ENCODE measurements around the gene SNCG.
A peak's percentile ranks its signal among the peaks of the same experiment; 100 is the strongest.

Gene SNCG

DNA sequence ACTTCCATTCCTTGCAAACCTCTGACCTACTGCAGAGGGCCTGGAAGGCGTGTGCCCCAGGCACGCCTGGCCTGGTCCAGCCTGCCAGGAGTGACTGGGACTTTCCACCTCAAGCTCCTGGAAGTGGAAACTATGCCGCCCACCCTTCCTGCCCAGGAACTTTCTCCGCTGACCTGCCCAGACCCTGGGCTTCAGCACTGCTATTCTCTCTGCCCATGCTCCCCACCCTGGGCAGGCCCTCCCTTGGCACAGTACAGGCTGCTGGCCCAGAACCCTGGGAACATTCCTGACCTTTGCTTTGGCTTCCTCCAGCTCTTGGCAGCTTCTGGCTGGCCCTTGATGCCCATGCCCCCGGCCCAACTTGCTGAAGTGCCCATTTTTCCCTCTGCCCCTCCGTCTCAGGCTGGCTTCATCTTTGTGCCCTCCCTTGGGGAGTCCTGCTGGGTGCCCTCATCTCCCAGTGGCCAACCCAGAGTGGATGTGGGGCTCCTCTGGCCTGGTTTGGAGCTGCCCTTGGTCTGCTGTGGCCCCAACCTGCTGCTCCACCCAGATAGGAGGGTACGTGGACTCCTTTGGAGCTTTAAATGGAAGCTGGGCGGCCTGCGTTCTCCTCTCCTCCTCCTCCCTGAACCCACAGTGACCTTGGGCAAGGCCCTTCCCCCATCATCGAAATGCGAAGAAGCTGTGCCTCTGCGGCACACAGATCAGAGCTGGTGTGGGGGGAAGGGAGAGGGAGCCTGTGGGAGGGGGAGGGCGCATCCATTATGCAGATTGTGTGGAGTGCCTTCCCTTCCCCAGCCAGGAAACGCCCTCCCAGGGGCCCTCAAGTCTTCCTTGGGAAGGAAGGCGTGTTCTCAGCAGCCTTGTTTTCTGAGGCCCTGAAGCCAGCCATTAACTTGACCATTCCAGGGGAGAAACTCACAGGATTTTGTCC is 4.4 kb upstream of the SNCG start:
- Histone ChIP-seq H3K4me1 (peaks cover 14 to 82% (median 64%) of the 10 kb centered on the region in 4 donors), H3K27ac (peak overlapping the region; percentile 91 to 94), H3K9me3 (no peaks in the 10 kb centered on the region), H3K36me3 (no peaks in the 10 kb centered on the region), H3K27me3 (no peaks in the 10 kb centered on the region), H3K4me3 (peak overlapping the region; percentile 20 to 32)
- TF ChIP-seq, protein P1, sequence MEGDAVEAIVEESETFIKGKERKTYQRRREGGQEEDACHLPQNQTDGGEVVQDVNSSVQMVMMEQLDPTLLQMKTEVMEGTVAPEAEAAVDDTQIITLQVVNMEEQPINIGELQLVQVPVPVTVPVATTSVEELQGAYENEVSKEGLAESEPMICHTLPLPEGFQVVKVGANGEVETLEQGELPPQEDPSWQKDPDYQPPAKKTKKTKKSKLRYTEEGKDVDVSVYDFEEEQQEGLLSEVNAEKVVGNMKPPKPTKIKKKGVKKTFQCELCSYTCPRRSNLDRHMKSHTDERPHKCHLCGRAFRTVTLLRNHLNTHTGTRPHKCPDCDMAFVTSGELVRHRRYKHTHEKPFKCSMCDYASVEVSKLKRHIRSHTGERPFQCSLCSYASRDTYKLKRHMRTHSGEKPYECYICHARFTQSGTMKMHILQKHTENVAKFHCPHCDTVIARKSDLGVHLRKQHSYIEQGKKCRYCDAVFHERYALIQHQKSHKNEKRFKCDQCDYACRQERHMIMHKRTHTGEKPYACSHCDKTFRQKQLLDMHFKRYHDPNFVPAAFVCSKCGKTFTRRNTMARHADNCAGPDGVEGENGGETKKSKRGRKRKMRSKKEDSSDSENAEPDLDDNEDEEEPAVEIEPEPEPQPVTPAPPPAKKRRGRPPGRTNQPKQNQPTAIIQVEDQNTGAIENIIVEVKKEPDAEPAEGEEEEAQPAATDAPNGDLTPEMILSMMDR (IDR thresholded peaks at IDR 0.05), result no peak
- DNase-seq, result peak; percentile 75 to 94
- intact Hi-C loops (cut with DNase I; ENCODE audit: low total_unique reads), result no loop called here

DNA sequence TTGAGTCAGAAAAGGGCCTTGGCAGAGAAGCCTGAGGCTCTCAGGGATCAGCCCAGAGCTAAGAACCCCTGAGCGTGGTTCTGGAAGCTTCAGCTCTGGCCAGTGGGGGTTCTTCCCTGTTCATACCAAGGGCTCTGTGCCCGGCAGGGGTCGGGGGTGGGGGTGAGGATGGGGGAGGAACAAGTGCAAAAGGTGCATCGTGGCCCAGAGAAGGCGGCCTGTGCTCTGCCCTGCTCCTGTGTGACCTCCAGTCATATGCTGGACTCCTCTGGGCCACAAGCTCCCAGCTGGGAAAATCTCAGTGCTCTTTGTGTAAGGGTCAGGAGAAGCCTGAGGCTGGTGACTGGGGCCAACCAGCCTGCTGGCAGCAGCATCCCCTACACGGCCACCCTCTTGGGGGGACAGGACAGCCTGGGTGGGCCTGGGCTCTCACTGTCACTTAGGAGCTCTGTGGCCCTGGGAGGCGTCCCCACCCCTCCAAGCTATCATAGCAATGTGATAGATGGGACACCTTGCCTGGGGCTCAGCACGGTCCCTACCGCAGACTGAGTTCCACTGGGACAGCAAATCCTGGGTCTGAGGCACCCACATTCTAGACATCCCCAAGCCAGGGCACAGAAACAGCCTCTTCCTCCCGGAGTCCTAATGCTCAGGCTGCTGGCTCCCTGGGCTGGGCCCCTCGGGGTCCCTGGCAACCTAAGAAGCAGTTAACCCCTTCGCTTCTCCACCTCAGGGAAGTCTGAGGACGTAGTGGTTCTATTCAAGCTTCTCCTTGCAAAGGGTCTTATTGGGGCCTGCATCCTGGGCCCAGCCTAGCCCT is 3.5 kb upstream of the SNCG start:
- intact Hi-C loops (cut with DNase I; ENCODE audit: low total_unique reads), result no loop called here
- peak overlapping the region; percentile 91 to 94 for H3K27ac ChIP-seq
- H3K4me1 ChIP-seq, result peaks cover 15 to 91% (median 73%) of the 10 kb centered on the region in 4 donors
- H3K27me3 ChIP-seq, result no peaks in the 10 kb centered on the region
- H3K36me3 ChIP-seq, result no peaks in the 10 kb centered on the region
- peak overlapping the region; percentile 20 to 32 for H3K4me3 ChIP-seq
- TF ChIP-seq, protein P1 (IDR thresholded peaks at IDR 0.05), result no peak
- peak in 1 of 2 donors; percentile 66 for DNase-seq
- H3K9me3 ChIP-seq, result no peaks in the 10 kb centered on the region

DNA sequence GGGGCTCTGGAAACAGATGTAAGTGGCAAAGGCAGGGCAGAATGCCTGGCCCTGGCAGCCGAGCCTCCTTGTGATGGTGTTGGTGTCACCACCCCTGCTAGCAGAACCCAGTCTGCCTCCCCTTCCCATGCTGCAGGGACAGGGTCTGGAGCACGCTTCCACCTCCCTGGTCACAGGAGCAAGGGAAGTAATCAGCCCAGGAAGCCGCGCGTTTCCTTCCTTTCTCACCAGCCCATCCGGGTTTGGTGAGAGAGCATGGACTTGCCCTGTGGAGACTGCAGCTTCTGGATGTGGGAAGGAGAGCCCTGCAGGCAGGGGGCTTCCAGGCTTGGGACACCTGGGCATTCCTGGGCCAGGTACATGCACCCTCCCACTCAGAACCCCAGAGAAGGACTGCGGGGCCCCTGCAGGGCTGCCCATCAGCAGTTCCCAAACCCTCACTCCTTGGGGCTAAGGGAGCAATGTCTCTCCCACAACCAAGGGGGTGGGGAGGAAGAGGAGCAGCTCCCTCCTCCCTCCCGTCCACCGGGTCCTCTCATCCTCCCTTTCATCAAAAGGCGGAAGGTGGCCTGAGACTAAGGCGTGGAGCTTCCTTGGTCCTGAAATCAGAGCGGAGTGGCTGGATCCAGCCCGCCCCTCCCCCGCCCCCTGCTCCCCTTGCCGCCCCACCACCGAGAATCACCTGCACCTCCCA is 2.8 kb upstream of the SNCG start:
- Histone ChIP-seq H3K36me3 (no peaks in the 10 kb centered on the region), H3K27me3 (no peaks in the 10 kb centered on the region), H3K4me1 (peaks cover 15 to 99% (median 81%) of the 10 kb centered on the region in 4 donors), H3K4me3 (peak overlapping the region; percentile 20 to 32), H3K27ac (peak overlapping the region; percentile 91 to 94), H3K9me3 (no peaks in the 10 kb centered on the region)
- peak in 1 of 2 donors; percentile 72 for DNase-seq
- TF ChIP-seq, protein P1 (IDR thresholded peaks at IDR 0.05), result no peak
- intact Hi-C loops (cut with DNase I; ENCODE audit: low total_unique reads), result no loop called here

DNA sequence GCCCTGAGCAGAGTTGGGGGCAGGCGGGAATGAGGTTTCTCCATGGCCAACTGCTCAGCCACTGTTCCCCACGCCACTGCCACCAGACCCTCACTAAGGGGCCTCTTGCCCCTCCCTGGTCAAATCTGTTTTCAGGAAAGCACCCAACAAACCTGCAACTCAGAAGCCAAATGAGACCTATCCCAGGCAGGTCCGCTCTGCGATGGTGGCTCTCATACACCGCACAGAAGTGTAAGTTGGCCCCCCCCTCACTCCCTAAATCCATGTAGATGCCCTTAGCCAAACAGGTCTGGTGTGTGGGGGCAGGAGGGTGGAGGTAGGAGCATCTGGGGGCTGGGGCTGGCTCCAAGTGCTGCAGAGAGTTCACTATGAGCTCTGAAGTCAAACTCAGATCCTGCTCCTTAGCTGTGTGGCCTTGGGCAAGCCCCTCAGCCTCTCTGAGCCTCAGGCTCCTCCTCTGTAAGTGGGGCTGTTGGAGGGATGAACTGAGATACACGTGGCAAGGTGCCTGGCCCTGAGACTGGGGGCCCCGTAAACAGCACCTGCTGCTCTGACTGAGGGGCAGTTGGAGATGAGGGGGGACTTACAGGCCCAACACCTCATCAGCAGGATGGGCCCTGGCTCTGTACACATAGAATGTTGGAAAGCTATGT is 2.1 kb upstream of the SNCG start:
- TF ChIP-seq, protein P1 (IDR thresholded peaks at IDR 0.05), result no peak
- H3K4me3 ChIP-seq, result peak overlapping the region; percentile 20 to 32
- H3K36me3 ChIP-seq, result peaks cover 0 to 2% (median 0%) of the 10 kb centered on the region in 3 donors
- H3K4me1 ChIP-seq, result peaks cover 15 to 97% (median 83%) of the 10 kb centered on the region in 4 donors
- H3K27ac ChIP-seq, result peak overlapping the region; percentile 91 to 94
- intact Hi-C loops (cut with DNase I; ENCODE audit: low total_unique reads), result no loop called here
- no peaks in the 10 kb centered on the region for H3K9me3 ChIP-seq
- H3K27me3 ChIP-seq, result no peaks in the 10 kb centered on the region
- DNase-seq, result peak in 1 of 2 donors; percentile 62
